NCI-H748 (cell line): ENCODE data around the gene KRTAP5-7.
A peak's percentile ranks its signal among the peaks of the same experiment; 100 is the strongest.

ENCODE experiments used
- DNase-seq: peaks from one replicate; lab custom pipeline; 2025; ENCODE audit not compliant: unreplicated experiment; lab: John Stamatoyannopoulos, UW

Gene KRTAP5-7

GRCh38 chr11:71495286-71496230, 31.5 kb upstream of the KRTAP5-7 start:
- no peak for DNase-seq

GRCh38 chr11:71496421-71496820, 30.6 kb upstream of the KRTAP5-7 start:
- DNase-seq: no peak

GRCh38 chr11:71498091-71498490, 29.0 kb upstream of the KRTAP5-7 start:
- no peak for DNase-seq

GRCh38 chr11:71499125-71499524, 27.9 kb upstream of the KRTAP5-7 start:
- DNase-seq: no peak

GRCh38 chr11:71499546-71499945, 27.5 kb upstream of the KRTAP5-7 start:
- no peak for DNase-seq

GRCh38 chr11:71500601-71501021, 26.5 kb upstream of the KRTAP5-7 start:
- DNase-seq: no peak

GRCh38 chr11:71501071-71501985, 25.7 kb upstream of the KRTAP5-7 start:
- no peak for DNase-seq

- DNase-seq: no peak
Observed at GRCh38 chr11:71502026-71502425, 25.0 kb upstream of the KRTAP5-7 start.

- no peak for DNase-seq
Observed at GRCh38 chr11:71502871-71503435, 24.1 kb upstream of the KRTAP5-7 start.

- peak; percentile 82 for DNase-seq
Observed at GRCh38 chr11:71504531-71504930, 22.5 kb upstream of the KRTAP5-7 start.

GRCh38 chr11:71505001-71505400, 22.1 kb upstream of the KRTAP5-7 start:
- peak; percentile 76 for DNase-seq

GRCh38 chr11:71505781-71506180, 21.3 kb upstream of the KRTAP5-7 start:
- no peak for DNase-seq

- no peak for DNase-seq
Observed at GRCh38 chr11:71507102-71507501, 20.0 kb upstream of the KRTAP5-7 start.

- no peak for DNase-seq
Observed at GRCh38 chr11:71518506-71519471, 8.3 kb upstream of the KRTAP5-7 start.

- no peak for DNase-seq
Observed at GRCh38 chr11:71519546-71519945, 7.5 kb upstream of the KRTAP5-7 start.

GRCh38 chr11:71525188-71525937, 1.7 kb upstream of the KRTAP5-7 start:
- DNase-seq: no peak

GRCh38 chr11:71525938-71526495, 1.1 kb upstream of the KRTAP5-7 start:
- DNase-seq: no peak

- DNase-seq: no peak
Observed at GRCh38 chr11:71527576-71528210, 626 bp downstream of the KRTAP5-7 start.

- DNase-seq: no peak
Observed at GRCh38 chr11:71530602-71531001, 3.5 kb downstream of the KRTAP5-7 start.
